ACC112 (cell line): Measurements from ENCODE around the gene PEX7.

ENCODE experiments used
- H2AFZ ChIP-seq: fragments of 200-600 bp; sonication (generic); one replicate; pipeline ENCODE4 v1.6.0; 2017; ENCODE audit warnings: antibody characterized with exemption, low read length; ENCODE audit not compliant: unreplicated experiment
- H3K27ac ChIP-seq: fragments of 200-600 bp; sonication (generic); 2 replicates; pipeline ENCODE4 v1.5.1; 2014; ENCODE audit warnings: low read depth, mild to moderate bottlenecking, antibody characterized with exemption, low read length, moderate library complexity
- H3K27me3 ChIP-seq: fragments of 200-600 bp; sonication (generic); 2 replicates; pipeline ENCODE4 v1.6.1; 2014; ENCODE audit warnings: mild to moderate bottlenecking, antibody characterized with exemption, low read length, moderate library complexity, mixed read lengths; ENCODE audit not compliant: insufficient read depth
- H3K36me3 ChIP-seq: fragments of 200-600 bp; sonication (generic); 2 replicates; pipeline ENCODE4 v1.6.1; 2016; ENCODE audit warnings: mild to moderate bottlenecking, antibody characterized with exemption, low read length, moderate library complexity, mixed read lengths; ENCODE audit not compliant: insufficient read depth
- H3K4me1 ChIP-seq: fragments of 200-600 bp; sonication (generic); one replicate; pipeline ENCODE4 v1.6.1; 2016; ENCODE audit warnings: low read length, mixed read lengths; ENCODE audit not compliant: insufficient read depth, unreplicated experiment, control insufficient read depth
- H3K4me3 ChIP-seq: fragments of 200-600 bp; sonication (generic); 2 replicates; pipeline ENCODE4 v1.5.1; 2014; ENCODE audit warnings: mild to moderate bottlenecking, low read depth, low read length
- H3K79me2 ChIP-seq: fragments of 200-600 bp; sonication (generic); one replicate; pipeline ENCODE4 v1.6.0; 2016; ENCODE audit warnings: low read length; ENCODE audit not compliant: control insufficient read depth, unreplicated experiment, insufficient read depth

PEX7 gene

DNA sequence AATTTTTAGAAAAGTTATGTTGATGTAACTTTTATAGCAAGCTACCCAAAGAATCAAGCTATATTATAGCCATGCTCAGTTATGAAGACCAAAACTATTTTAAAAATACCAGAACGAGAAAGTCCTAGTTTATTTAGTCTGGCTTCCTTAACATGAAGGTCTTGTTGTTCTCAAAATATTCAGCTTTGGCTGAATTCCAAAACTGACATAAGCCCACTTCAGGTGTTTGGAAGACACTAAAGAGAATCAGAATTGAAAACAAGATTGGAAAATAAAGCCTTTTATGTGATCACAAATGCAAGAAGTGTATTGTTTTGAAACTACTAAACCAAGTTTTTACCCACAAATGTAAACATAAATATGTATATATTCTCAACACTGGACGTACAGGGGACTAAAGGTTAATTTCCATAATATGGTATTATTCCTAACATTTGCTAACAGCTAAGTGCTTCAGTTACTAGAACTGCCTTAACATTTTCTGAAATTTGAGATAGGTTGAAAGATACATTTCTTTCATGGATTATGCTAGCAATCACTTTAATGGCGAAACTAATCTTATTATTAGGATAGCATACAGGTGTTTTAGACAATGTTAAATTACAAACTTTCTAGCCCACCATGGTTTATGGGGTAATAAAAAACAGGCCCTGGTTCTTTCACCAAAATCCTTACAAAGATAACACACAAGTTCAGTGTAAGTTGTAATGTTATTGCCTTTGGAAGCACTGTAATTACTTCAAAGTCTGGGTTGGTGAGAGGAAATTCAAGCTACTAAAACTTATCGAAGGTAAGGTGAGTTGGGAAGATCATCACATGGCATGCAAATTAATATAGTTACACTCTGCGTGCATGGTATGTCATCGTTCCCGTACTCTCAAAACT lies 31.7 kb upstream of the PEX7 start:
- H3K27ac ChIP-seq: peak overlapping the region; percentile 90
- H3K27me3 ChIP-seq: no peaks in the 10 kb centered on the region
- no peaks in the 10 kb centered on the region for H3K36me3 ChIP-seq
- H2AFZ ChIP-seq: peak overlapping the region; percentile 88
- peaks cover 53% of the 10 kb centered on the region for H3K79me2 ChIP-seq
- peaks cover 32% of the 10 kb centered on the region for H3K4me1 ChIP-seq
- H3K4me3 ChIP-seq: peak overlapping the region; percentile 100

DNA sequence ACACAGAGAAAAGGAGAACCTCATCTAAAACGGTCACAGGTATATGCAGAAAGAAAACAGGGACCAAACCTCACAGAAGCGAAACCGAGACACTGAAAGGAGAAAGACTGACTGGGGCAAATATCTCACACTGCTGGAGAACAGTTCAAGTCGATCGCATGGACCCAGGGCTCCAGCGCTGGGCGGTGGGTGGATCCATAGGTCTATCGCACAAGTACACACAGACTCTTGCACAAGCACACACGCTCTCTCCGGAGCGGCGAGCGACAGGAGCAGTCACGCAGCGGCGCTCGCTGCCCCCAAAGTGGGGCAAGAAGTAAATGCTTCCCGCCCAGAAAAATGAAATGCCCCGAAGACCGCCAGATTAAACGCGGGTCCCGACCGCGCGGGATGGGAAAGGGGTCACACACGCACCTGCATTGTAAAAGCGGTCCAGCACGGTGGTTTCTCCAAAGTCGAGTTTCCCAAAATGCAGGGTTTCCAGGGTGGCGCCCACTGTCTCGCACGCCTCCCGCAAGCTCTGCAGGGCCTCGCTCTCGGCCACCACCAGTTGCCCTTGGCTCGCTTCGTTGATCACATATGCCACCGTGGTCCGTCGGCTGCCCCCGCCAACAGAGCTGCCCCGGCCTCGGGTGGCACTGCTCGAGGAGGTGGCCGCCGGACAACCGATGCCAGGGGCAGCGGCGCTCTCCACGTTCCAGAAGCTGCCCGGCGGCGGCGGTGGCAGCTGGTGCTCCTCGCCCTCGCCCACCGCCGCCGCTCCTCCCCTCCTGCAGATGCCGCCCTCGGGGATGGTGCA lies 30.9 kb upstream of the PEX7 start:
- H3K27me3 ChIP-seq: no peaks in the 10 kb centered on the region
- H3K4me3 ChIP-seq: peak overlapping the region; percentile 100
- H3K36me3 ChIP-seq: no peaks in the 10 kb centered on the region
- H3K79me2 ChIP-seq: peaks cover 45% of the 10 kb centered on the region
- H3K27ac ChIP-seq: peak overlapping the region; percentile 90
- H2AFZ ChIP-seq: peak overlapping the region; percentile 88
- peaks cover 32% of the 10 kb centered on the region for H3K4me1 ChIP-seq

DNA sequence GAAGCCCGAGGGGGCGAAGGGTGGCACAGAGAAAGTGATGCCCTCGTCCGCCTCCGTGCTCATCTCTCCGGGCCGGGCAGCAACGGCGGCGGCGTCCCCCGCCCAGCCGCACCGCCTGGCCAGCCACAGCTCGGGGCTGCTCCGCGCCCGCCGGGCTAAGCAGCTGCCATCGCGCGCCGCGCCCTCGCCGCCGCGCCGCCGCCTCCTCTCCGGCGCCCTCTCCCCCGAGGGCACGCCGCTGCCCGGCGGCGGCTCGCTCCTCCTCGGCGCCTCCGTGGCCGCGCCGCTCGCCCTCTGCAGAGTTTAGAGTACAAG lies 30.3 kb upstream of the PEX7 start:
- H3K4me1 ChIP-seq: peaks cover 29% of the 10 kb centered on the region
- peak overlapping the region; percentile 90 for H3K27ac ChIP-seq
- peak overlapping the region; percentile 94 for H2AFZ ChIP-seq
- peak overlapping the region; percentile 100 for H3K4me3 ChIP-seq
- no peaks in the 10 kb centered on the region for H3K27me3 ChIP-seq
- H3K79me2 ChIP-seq: peaks cover 41% of the 10 kb centered on the region
- no peaks in the 10 kb centered on the region for H3K36me3 ChIP-seq

DNA sequence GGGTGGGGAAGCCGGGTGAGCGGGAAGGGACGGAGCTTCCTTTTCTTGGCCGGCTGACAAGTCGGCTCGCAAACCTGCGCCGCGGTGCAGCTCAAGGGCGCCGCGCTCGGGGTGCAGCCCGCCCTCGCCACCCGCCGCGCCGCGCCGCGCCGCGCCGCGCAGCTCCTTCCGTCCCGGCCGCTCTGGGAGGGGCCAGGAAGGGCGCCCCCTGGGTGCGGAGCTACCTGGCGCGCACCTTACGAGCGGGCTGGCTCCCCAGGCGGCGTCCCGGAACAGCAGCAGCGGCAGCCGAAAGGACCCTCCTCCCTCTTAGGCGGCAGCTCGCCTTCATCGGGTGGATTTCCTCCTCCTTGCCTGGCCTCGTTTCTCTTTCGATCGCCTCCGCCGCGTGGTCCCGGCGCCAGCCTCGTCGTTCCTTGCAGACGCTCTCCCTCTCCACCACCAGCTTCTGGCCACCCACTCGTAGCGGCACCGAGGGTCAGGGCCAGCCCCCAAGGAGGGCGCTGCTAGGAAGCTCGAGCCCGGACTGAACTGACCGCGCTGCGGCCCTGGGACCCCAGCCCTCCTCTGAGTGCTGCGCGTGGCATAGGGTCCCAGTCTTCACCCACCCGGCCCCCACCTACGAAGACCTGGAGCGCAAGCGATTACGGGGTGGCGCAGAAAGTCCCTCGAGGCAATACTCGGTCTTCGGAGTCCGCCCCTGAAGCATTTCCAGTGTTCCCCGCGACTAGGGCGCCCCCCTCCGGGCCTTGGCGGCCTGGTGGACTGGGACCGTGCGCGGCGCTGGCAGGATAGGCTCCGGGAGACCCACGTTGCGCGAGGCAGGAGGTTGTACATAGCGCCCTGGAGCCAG lies 29.8 kb upstream of the PEX7 start, which contains the start of gene MAP3K5:
Gene MAP3K5, minus strand, starts transcription at position 68 of the 853 bp plus-strand sequence. CDS start 320 bp downstream, outside the sequence.
- Histone ChIP-seq H2AFZ (peak within 1 kb of the TSS; percentile 94), H3K27ac (peak within 1 kb of the TSS; percentile 90), H3K4me3 (peak within 1 kb of the TSS; percentile 100), H3K4me1 (peaks cover 23% of the 10 kb centered on the region), H3K79me2 (peaks cover 35% of the 10 kb centered on the region), H3K36me3 (no peaks in the 10 kb centered on the region), H3K27me3 (no peaks in the 10 kb centered on the region)

DNA sequence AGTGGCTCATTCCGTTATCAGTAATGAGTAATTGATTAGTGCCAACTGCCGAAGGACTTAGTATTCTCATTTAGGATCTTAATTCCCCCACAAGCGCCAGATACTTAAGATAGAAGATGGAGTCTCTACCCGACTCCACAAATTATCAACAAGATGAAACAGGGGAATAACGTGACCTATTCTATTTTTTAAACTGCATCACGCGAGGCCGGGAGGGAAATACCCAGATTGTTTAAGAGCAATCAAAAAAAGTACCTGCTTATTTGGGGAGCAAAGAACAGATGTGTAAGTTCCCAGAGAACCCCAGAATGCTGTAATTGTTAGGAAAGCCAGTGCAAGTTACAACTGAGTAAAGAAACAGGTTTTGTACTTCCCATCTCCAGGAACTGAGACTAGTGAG lies 29.0 kb upstream of the PEX7 start:
- Histone ChIP-seq H3K4me3 (peak overlapping the region; percentile 100), H2AFZ (peak overlapping the region; percentile 90), H3K27ac (peak overlapping the region; percentile 90)

DNA sequence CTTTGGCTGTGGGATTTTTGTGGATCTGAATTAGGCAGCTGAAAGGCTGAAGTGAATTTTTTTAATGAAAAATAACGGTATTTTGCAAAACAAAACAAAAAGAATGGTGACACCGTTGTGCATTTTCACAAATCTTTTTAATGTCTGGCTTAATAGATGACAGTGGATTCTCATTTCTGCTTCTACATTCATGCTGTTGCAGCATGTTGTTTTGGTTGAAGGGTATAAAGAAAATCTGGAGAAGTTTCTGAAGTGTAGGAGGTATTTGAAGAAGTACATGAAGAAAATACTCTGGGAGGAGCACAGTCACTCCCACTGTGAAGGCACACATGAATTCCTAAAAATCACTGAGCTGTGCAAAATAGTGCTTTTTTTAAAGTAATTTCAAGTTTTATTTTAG lies 27.0 kb upstream of the PEX7 start:
- Histone ChIP-seq H3K4me1 (peaks cover 4% of the 10 kb centered on the region), H3K27me3 (no peaks in the 10 kb centered on the region), H3K27ac (no peak overlapping the region), H3K4me3 (no peak overlapping the region), H3K36me3 (no peaks in the 10 kb centered on the region), H3K79me2 (peaks cover 17% of the 10 kb centered on the region), H2AFZ (no peak overlapping the region)

More for the DNA sequence above, 29.0 kb upstream of the PEX7 start:
- Histone ChIP-seq H3K4me1 (peaks cover 17% of the 10 kb centered on the region), H3K79me2 (peaks cover 33% of the 10 kb centered on the region), H3K27me3 (no peaks in the 10 kb centered on the region), H3K36me3 (no peaks in the 10 kb centered on the region)

DNA sequence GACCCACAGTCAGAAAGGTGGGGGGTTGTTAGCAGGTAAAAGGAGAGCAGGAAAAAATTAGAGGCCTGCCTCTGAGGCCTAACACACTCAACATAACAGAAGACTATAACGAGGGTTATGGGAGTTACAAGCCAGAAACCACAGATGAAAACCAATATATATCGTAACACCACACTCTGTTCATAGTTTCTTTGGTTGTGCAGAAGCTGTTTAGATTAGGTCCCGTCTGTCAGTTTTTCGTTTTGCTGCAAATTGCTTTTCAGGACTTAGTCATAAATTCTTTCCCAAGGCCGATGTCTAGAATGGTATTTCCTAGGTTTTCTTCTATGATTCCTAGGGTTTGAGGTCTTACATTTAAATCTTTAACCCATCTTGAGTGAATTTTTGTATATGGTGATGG lies 26.4 kb upstream of the PEX7 start:
- H3K27me3 ChIP-seq: no peaks in the 10 kb centered on the region
- no peak overlapping the region for H3K27ac ChIP-seq
- H3K4me3 ChIP-seq: no peak overlapping the region
- H3K4me1 ChIP-seq: peaks cover 4% of the 10 kb centered on the region
- peaks cover 11% of the 10 kb centered on the region for H3K79me2 ChIP-seq
- H2AFZ ChIP-seq: no peak overlapping the region
- H3K36me3 ChIP-seq: no peaks in the 10 kb centered on the region

DNA sequence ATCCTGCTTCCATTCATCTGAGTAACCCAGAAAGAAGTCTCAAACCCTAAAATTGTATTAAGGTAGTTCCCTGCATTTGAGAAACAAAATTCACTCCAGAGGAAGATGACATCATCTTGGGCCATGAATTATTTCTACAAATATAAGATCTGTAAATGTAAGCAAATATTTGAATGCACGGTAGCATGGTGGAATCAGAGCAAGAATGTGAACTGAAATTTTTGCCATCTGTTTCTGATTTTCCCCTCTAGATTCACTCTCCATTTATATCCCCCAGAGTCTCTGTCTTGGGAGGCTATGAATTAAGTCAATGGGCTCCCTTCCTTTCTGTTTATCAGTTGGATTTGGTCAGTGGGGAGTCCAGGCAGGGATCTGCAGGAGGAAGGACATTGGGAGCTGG lies 24.3 kb upstream of the PEX7 start:
- Histone ChIP-seq H3K27ac (no peak overlapping the region), H3K79me2 (no peaks in the 10 kb centered on the region), H3K4me3 (no peak overlapping the region), H3K4me1 (peaks cover 4% of the 10 kb centered on the region), H2AFZ (no peak overlapping the region), H3K27me3 (no peaks in the 10 kb centered on the region), H3K36me3 (no peaks in the 10 kb centered on the region)

DNA sequence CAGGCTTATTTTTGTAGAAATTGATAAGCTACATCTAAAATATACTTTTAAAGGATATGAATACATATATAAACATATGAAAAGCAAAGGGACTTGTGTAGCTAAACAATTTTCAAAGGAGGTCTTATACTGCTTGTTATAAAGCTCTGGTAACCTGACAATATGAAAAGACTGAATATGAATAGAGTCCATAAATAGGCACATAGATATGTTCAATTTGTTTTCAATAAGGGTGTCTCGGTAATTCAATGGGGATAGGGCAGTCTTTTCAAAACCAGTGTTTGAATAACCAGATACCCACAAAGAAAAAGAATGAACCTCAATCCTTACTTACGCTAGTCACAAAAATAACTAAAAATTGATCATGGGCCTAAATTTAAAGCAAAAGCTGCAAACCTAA lies 20.8 kb upstream of the PEX7 start:
- H3K79me2 ChIP-seq: no peaks in the 10 kb centered on the region
- H3K27me3 ChIP-seq: no peaks in the 10 kb centered on the region
- H3K36me3 ChIP-seq: no peaks in the 10 kb centered on the region
- no peak overlapping the region for H3K27ac ChIP-seq
- H3K4me3 ChIP-seq: no peak overlapping the region
- no peak overlapping the region for H2AFZ ChIP-seq
- no peaks in the 10 kb centered on the region for H3K4me1 ChIP-seq

DNA sequence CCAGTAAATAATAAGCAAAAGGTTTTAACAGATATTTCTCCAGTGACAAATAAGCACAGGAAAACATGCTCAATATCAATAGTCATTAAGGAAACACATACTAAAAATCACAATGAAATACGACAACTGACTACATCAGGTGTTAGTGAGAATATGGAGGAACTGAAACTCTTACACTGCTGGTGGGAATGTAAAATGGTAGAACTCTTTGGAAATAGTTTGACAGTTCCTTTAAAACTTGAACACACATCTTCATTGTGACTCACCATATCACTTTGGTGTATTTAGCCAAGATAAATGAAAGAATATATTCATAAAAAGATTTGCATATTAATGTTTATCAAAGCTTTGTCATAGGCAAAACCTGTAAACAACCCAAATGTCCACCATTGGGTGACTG lies 18.8 kb upstream of the PEX7 start:
- H3K4me1 ChIP-seq: no peaks in the 10 kb centered on the region
- H3K36me3 ChIP-seq: no peaks in the 10 kb centered on the region
- no peak overlapping the region for H3K4me3 ChIP-seq
- no peak overlapping the region for H2AFZ ChIP-seq
- H3K27me3 ChIP-seq: no peaks in the 10 kb centered on the region
- H3K27ac ChIP-seq: no peak overlapping the region
- no peaks in the 10 kb centered on the region for H3K79me2 ChIP-seq
